NOMO-1 (cell line): Measurements from ENCODE around the gene MRPL54.
"Not testable (repeated sequence)": the region's sequence is repeated elsewhere in the genome, so short reads cannot be mapped to it uniquely, and the experiment has no call there.

Source experiments
- DNase-seq, 2 experiments: peaks; one replicate each; lab custom pipeline; 2025; ENCODE audit not compliant: unreplicated experiment in 2 of 2; lab: John Stamatoyannopoulos, UW

The MRPL54 gene

DNA sequence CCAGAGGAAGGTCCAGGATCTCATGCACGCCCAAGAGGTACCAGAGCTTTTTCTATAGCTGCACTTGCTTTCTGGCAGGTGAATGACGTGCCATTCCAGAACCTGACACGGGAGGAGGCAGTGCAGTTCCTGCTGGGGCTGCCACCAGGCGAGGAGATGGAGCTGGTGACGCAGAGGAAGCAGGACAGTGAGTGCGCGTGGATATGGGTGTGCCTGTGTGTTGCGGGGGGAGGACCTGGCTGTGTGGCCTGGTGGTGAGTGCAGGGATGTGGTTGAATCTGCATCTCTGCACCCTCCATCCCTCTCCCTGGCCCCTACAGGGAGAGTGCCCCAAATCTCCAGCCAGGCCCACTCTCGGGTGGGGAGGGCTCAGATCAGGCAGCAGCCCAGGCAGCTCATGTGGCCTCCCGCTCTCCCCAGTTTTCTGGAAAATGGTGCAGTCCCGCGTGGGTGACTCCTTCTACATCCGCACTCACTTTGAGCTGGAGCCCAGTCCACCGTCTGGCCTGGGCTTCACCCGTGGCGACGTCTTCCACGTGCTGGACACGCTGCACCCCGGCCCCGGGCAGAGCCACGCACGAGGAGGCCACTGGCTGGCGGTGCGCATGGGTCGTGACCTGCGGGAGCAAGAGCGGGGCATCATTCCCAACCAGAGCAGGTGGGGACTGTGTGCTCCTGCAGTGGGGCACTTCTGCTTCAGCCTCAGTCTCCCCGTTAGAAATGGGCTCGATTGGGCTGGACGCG lies 23.8 kb upstream of the MRPL54 start:
- DNase-seq, result no peak

GRCh38 chr19:3740431-3740830 lies 22.1 kb upstream of the MRPL54 start:
- no peak for DNase-seq

GRCh38 chr19:3743486-3743885 lies 19.0 kb upstream of the MRPL54 start:
- no peak for DNase-seq

DNA sequence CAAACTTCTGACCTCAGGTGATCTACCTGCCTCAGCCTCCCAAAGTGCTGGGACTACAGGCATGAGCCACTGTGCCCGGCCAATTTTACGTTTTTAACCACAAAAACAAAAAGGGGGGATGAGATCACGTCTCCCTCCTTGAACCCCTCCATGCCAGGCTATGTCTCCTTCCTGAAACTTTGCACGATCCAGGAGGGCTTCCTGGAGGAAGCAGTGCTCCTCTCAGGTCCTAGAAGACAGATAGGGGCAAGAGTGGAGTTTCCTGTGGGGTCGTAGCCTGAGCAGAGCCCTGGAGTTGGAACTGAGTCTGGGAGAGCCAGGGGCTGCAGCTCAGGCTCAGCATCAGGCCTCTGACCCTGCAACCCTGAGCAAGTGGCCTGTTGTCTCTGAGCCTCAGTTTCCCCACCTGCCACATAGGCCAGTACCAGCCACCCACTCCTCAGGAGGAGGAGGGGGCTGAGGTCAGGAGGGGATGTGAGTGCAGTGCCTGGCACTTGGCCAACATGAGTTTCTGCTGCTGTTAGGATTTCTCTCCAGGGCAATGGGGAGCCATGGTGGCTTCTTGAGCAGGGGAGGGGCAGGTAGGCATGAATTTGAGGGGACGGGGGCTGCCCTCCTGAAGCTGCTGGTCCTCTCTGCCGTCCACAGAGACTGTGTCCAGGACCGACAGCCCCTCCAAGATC lies 17.0 kb upstream of the MRPL54 start:
- DNase-seq, result no peak

GRCh38 chr19:3746371-3747056 lies 16.0 kb upstream of the MRPL54 start:
- DNase-seq, result no peak

DNA sequence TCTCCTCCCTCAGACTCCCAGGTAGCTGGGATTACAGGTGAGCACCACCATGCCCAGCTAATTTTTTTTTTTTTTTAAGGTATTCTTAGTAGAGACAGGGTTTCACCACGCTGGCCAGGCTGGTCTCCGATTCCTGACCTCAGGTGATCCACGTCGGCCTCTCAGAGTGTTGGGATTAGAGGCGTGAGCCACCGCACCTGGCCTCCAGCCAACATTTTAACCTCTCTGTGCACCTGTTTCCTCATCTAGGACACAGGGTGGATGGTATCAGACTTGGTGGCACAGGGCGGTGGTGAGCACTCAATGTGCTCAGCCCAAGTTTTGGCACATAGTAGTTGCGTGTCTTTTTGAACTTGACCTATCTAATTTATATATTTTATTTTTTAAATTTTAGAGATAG lies 13.5 kb upstream of the MRPL54 start:
- DNase-seq, result no peak

DNA sequence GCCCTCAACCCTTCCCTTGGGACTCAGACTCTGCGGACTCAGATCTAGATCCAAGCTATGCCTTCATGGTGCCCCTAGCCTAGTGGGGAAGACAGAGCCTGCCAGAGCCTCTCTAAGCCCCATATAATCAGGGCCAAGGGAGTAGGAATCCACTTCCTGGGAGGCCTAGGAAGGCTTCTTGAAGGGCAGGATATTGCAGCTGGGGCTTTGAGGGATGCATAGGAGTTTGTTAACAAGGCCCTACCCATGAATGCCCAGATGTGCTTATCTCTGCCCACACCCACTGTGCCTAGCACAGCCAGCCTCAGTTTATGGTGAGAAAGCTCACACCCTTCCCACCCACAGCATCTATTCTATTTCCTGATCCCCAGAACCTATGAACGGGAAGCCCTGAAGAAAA lies 12.3 kb upstream of the MRPL54 start:
- DNase-seq, result no peak

- no peak for DNase-seq
Measured at GRCh38 chr19:3751236-3751635, 11.2 kb upstream of the MRPL54 start.

DNA sequence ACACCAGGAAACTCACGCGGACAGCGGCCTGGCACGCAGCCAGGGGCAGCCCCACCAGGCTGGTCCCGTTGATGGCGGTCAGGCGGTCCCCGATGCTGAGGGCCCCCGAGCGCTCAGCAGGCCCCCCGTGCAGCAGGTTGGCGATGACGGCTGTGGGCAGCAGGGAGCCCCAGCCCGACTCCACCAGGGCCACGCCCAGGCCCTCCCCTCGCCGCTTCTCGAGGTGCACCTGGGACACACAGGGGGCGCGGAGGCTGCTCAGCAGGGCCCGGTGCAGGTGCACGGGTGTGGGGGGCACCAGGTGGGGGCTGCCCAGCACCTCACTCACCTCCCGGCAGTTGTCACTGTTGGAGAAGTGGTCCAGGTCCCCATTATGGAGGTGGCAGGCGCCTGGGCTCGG lies 10.0 kb upstream of the MRPL54 start:
- no peak for DNase-seq

GRCh38 chr19:3753631-3754410 lies 8.7 kb upstream of the MRPL54 start:
- DNase-seq, result no peak

GRCh38 chr19:3757705-3758104 lies 4.8 kb upstream of the MRPL54 start:
- DNase-seq, result not testable (repeated sequence)

DNA sequence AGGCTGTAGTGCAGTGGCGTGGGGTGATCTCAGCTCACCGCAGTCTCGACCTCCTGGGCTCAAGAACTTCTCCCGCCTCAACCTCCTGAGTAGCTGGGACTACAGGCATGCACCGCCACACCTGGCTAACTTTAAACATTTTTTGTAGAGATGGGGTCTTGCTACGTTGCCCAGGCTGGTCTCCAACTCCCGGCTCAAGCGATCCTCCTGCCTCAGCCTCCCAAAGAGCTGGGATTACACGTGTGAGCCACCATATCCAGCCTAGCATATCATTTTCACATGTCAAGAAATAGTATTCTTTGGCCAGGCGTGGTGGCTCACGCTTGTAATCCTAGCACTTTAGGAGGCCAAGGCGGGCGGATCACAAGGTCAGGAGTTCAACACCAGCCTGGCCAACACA lies 4.2 kb upstream of the MRPL54 start:
- not testable (repeated sequence) for DNase-seq

DNA sequence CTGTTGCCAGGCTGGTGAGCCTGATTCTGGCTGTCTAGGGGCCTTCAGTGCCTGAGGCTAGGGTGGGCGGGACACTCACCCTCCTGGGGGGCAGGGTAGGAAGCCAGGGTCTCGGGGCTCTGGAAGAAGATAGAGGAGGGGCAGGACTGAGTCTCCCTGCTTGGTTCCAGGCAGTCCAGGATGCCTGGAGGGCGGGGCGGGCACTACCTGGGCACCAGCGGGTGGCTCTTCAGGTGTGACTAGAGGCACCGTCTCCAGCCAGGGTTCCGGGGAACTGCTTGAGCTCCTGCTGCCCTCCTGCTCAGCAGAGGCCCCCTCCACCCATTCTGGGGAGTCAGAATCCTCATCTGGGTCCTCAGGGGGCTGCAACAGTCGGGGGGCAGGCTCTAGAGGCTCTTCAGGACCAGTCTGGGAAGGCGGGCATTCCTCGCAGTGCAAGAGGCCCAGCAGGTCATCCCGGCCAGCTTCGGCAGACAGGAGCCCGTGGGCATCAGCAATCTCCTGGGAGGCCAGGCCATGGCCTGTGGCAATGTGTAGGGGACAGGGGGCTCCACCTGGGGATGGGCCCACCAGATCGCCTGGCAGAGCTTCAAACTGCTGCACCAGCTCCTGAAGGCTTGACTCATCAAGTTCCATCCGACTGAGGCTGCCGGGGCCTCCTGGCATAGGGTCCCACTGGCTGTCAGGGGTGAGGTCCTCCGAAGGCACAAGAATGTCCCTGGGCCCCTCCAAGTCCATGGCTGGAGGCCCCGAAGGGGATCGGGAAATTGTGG lies 2.8 kb upstream of the MRPL54 start:
- no peak for DNase-seq

- DNase-seq, result no peak
Measured at GRCh38 chr19:3760871-3761361, 1.6 kb upstream of the MRPL54 start.

GRCh38 chr19:3761382-3762129 lies 926 bp upstream of the MRPL54 start, which contains the start of gene APBA3:
Gene APBA3, minus strand, starts transcription at chr19:3761692. Its CDS starts 1,428 bp downstream, at chr19:3760264.
- peak; percentile 67 to 70 for DNase-seq

DNA sequence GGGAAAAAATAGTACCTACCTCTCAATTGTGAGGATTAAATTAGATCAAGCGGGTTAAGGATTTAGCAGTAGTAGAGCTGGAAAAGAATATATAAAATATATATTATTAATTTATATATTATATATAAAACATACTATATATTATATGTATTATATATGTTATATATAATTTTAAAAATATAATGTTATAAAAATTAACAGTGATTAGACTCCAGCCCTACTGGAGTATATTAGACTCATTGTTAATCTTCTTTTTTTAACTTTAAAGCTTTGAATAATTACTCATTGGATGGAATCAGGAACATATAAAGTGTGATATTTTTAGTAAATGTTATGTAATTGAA lies 380 bp upstream of the MRPL54 start:
- no peak for DNase-seq

GRCh38 chr19:3765121-3765520 lies 2.6 kb downstream of the MRPL54 start:
- no peak for DNase-seq

DNA sequence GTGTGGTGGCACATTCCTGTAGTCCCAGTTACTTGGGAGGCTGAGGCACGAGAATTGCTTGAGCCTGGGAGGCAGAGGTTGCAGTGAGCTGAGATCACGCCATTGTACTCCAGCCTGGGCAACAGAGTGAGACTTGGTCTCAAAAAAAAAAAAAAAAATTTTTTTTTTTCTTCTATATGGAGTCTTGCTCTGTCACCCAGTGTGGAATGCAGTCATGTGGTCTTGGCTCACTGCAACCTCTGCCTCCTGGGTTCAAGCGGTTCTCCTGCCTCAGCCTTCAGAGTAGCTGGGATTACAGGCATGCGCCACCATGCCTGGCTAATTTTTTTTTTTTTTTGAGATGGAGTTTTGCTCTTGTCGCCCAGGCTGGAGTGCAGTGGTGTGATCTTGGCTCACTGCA lies 3.3 kb downstream of the MRPL54 start:
- not testable (repeated sequence) for DNase-seq

DNA sequence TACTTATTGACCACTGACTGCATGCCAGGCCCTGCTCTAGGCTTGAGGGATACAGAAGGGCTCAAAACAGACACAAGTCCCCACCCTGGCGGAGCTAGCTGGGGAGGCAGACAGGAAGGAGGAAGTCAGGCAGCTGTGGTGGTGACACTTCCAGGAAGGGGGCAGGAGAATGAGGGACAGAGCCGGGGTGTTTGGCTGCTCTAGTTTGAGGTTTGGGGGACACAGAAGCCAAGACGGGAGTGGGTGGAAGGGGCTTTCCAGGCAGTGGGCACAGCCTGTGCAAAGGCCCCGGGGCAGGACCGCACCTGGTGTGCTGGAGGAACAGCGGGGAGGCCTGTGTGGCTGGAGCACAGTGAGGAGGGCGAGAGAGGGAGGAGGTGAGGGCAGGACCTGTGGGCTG lies 4.0 kb downstream of the MRPL54 start:
- no peak for DNase-seq
